ENCODE results near the gene JAK1. TPM values are rescaled to one million over a fixed set of nuclear protein-coding genes. Genes with fewer than 3 reads are reported as not detected.

JAK1 gene
- total RNA-seq, 4 donors from 2014 or later, result 132 to 166 (median 161) TPM

DNA sequence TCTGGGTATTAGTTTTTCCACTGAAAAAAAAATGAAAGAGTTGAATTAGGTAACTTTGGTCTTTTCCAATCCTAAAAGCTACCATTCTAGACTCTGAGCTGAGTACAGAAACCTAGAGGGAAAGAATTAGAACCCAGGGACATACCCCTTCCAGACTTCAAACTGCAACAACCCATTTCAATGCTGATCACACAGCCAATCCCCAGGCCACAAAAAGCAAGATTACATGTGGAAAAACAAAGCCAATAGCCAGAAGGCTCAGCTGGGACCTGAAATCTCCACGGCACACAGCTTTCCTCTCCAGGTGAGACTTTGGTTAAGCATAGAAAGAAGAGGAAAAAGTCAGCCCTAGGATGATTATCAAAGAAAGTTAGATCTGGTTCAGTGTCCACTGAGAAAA is 88.8 kb downstream of the JAK1 start:
- H3K27ac ChIP-seq, result no peak overlapping the region
- H3K9me3 ChIP-seq, result no peaks in the 10 kb centered on the region
- H3K27me3 ChIP-seq, result no peaks in the 10 kb centered on the region
- no peaks in the 10 kb centered on the region for H3K4me1 ChIP-seq
- 100% methylated on average over 1 of the region's 1 CpG for WGBS, 2 donors (ENCODE audit: low coverage in 1 of 2)
- no peak for TF ChIP-seq EP300 (IDR thresholded peaks at IDR 0.05)
- peaks cover 0 to 77% of the 10 kb centered on the region in 2 donors for H3K36me3 ChIP-seq
- no peak for ATAC-seq
- H3K4me3 ChIP-seq, result no peak overlapping the region

DNA sequence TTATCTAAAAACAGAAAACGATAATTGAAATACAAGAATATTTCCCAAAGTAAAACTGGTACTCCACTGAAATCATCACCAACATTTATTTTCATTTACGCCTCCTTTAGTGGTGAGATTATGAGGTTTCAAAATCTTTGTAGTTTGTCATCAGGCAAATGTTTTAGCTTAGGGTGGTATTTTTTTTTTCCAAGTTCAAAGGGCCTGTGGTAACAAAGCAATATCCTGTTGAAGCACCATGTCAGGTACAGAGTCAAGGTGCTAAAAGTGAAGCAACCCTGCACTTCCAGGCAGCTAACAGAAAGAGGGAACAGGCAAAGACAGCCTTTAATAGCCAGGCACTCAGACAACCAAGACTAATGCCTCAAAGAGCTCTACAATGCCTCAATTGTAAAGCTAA is 89.2 kb downstream of the JAK1 start:
- Histone ChIP-seq H3K27ac (no peak overlapping the region), H3K27me3 (no peaks in the 10 kb centered on the region), H3K9me3 (no peaks in the 10 kb centered on the region), H3K4me1 (no peaks in the 10 kb centered on the region), H3K36me3 (peaks cover 0 to 77% of the 10 kb centered on the region in 2 donors), H3K4me3 (no peak overlapping the region)
- no peak for ATAC-seq
- TF ChIP-seq, protein P1, sequence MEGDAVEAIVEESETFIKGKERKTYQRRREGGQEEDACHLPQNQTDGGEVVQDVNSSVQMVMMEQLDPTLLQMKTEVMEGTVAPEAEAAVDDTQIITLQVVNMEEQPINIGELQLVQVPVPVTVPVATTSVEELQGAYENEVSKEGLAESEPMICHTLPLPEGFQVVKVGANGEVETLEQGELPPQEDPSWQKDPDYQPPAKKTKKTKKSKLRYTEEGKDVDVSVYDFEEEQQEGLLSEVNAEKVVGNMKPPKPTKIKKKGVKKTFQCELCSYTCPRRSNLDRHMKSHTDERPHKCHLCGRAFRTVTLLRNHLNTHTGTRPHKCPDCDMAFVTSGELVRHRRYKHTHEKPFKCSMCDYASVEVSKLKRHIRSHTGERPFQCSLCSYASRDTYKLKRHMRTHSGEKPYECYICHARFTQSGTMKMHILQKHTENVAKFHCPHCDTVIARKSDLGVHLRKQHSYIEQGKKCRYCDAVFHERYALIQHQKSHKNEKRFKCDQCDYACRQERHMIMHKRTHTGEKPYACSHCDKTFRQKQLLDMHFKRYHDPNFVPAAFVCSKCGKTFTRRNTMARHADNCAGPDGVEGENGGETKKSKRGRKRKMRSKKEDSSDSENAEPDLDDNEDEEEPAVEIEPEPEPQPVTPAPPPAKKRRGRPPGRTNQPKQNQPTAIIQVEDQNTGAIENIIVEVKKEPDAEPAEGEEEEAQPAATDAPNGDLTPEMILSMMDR (IDR thresholded peaks at IDR 0.05), result no peak
- TF ChIP-seq POLR2AphosphoS5 (IDR thresholded peaks at IDR 0.05) (no peak), POLR2A (IDR thresholded peaks at IDR 0.05) (no peak), EP300 (IDR thresholded peaks at IDR 0.05) (no peak)
- 80 to 95% methylated on average over 2 of the region's 2 CpGs for WGBS, 2 donors (ENCODE audit: low coverage in 1 of 2)

DNA sequence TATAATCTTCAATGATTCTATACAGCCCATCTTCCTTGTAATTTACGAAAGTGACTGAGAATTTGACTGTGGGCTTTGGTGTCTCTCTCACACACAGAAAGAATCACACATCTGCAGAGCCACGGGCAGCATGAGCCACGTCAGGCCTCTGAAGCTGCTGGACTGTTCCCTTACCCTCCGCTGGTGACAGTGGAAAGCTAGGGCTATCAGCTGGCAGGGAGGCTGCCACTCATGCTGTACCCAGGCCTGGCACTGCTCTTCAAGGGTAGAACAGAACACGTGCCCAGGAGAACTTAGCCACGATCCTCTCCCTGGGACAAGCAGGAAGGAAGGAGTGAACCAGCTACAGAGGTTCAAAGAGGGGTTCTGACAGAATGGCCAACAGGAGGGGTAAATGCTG is 90.7 kb downstream of the JAK1 start:
- Histone ChIP-seq H3K4me3 (no peak overlapping the region), H3K9me3 (no peaks in the 10 kb centered on the region), H3K27me3 (no peaks in the 10 kb centered on the region), H3K36me3 (peaks cover 0 to 84% of the 10 kb centered on the region in 2 donors), H3K4me1 (no peaks in the 10 kb centered on the region), H3K27ac (no peak overlapping the region)
- TF ChIP-seq, protein P1 (IDR thresholded peaks at IDR 0.05), result no peak
- TF ChIP-seq POLR2AphosphoS5 (IDR thresholded peaks at IDR 0.05) (no peak), EP300 (IDR thresholded peaks at IDR 0.05) (no peak), POLR2A (IDR thresholded peaks at IDR 0.05) (no peak)
- no peak for ATAC-seq
- WGBS, 2 donors (ENCODE audit: low coverage in 1 of 2), result 89 to 98% methylated on average over 4 to 5 of the region's 6 CpGs

DNA sequence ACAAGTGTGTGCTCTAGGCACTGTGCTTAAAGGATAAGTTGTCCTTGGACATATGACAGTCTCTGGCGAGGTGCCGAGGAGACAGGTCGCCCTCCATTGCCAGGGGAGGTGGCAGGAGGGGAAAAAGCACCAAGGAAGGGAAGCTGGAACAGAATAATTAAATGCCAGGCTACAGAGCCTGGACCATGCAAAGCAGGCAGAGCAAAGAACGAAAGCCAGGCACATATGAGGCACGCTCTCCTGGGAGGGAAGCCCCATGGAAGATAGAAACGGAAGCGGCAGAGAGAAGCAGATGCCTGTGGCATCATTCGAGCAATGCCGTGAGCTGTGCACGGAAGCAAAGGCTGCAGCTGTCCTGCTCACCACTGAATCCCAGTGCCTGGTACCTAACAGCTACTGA is 91.2 kb downstream of the JAK1 start:
- Histone ChIP-seq H3K27me3 (no peaks in the 10 kb centered on the region), H3K9me3 (no peaks in the 10 kb centered on the region), H3K4me3 (no peak overlapping the region), H3K4me1 (no peaks in the 10 kb centered on the region), H3K27ac (no peak overlapping the region), H3K36me3 (peaks cover 0 to 89% of the 10 kb centered on the region in 2 donors)
- TF ChIP-seq EP300 (IDR thresholded peaks at IDR 0.05), result no peak
- TF ChIP-seq, protein P1 (IDR thresholded peaks at IDR 0.05), result no peak
- no peak for TF ChIP-seq POLR2A (IDR thresholded peaks at IDR 0.05)
- ATAC-seq, result no peak
- WGBS, 2 donors (ENCODE audit: low coverage in 1 of 2), result 76 to 91% methylated on average over 7 to 10 of the region's 10 CpGs

DNA sequence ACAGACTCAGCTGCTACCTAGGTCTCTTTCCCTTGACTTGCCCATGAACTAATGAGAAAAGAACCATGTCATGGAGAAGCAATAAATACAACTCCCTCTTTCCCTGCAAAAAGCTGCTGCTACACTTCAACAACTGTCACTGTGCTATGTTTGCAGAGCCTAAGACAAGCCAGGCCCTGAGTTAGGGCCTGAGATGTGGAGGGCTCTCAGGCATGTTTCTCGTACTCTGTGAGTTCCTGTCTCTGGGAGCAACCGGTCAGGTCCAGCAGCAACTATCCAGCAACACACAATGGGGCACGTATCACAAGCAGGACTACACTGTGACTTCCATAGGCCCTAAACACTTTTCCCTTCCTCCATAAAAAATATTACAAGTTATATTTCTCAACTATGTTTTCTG is 91.7 kb downstream of the JAK1 start:
- WGBS, 2 donors (ENCODE audit: low coverage in 1 of 2), result 64 to 93% methylated on average over 3 of the region's 3 CpGs
- H3K36me3 ChIP-seq, result peaks cover 0 to 94% of the 10 kb centered on the region in 2 donors
- ATAC-seq, result no peak

More for the DNA sequence above, 91.7 kb downstream of the JAK1 start:
- H3K27ac ChIP-seq, result no peak overlapping the region
- H3K4me1 ChIP-seq, result no peaks in the 10 kb centered on the region
- H3K27me3 ChIP-seq, result no peaks in the 10 kb centered on the region
- no peaks in the 10 kb centered on the region for H3K9me3 ChIP-seq
- no peak for TF ChIP-seq EP300 (IDR thresholded peaks at IDR 0.05)
- no peak for TF ChIP-seq POLR2AphosphoS5 (IDR thresholded peaks at IDR 0.05)
- TF ChIP-seq, protein P1 (IDR thresholded peaks at IDR 0.05), result no peak
- no peak for TF ChIP-seq POLR2A (IDR thresholded peaks at IDR 0.05)
- H3K4me3 ChIP-seq, result no peak overlapping the region
